ENCODE measurements around the gene PIAS1. TPM values are rescaled to one million over a fixed set of nuclear protein-coding genes. Genes with fewer than 3 reads are reported as not detected.

The PIAS1 gene
- total and polyA plus RNA-seq, 2 donors (not counting 3 experiments of a cell fraction or from before 2014, with no cell fraction given) = 23.7 to 24.2 TPM

DNA sequence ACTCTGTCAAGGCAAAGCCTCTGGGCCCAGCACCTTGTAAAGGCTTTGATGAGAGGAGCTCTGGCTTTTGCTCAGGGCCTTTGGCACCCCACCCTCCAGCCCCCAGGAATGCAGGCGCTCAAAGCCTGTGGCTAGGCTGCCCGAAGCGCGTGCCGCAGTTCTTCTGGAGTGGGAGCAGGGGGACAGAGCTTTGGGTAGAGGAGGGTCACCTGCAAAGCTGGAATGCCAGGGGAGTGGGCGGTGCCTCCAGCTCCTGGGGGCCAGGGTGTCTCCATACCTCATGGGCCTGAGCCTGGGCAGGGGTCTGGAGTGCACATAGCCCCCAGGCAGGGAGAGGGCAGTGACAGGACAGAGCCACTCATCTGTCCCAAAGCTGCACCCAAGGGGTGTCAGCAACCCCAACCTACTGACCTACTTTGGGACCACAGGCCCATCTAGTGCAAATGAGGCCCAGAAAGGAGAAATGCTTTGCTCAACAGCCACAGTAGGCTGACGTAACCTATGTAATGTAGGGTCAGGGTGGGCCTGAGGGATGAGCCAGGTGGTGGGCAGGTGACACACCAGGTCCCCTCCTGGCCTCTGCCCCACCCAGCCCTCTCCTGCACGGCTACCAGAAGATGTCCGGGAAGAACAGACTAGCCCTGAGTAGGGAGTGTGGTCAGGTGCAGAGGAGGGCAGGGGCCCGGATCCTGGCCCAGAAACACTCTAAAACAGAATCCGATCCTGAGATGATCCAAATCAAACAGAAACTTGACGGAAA lies 153.2 kb downstream of the PIAS1 start:
- no peaks in the 10 kb centered on the region for H3K9me3 ChIP-seq (replicated peaks; ENCODE audit: control insufficient read depth, insufficient read depth, low read length)
- H4K20me1 ChIP-seq (replicated peaks; ENCODE audit: control insufficient read depth, extremely low read depth, insufficient read depth, low read length) = no peaks in the 10 kb centered on the region
- ChIA-PET CTCF (interaction anchor here (0.9 kb wide), 1 partner anchor 12 kb away, joined by 7 read pairs; no protein-coding TSS in a partner anchor), POLR2A (no interaction called here)
- H3K4me1 ChIP-seq (ENCODE audit: control insufficient read depth, extremely low read depth, insufficient read depth, low read length) = peaks cover 15% of the 10 kb centered on the region
- no peak for DNase-seq (ENCODE audit: low read depth, low spot score)
- H2AFZ ChIP-seq (ENCODE audit: low read depth, low read length) = no peak overlapping the region
- H3K9ac ChIP-seq (replicated peaks; ENCODE audit: extremely low read depth, insufficient read depth, low read length) = no peak overlapping the region
- H3K27ac ChIP-seq (ENCODE audit: insufficient read depth, low read depth, low read length) = no peak overlapping the region
- H3K4me3 ChIP-seq (replicated peaks in 1 of 3; ENCODE audit: insufficient read depth in 1 of 3, low read depth in 1 of 3, low read length in 3 of 3) = no peak overlapping the region
- FAIRE-seq = no peak
- H3K9me1 ChIP-seq (replicated peaks; ENCODE audit: control insufficient read depth, extremely low read depth, insufficient read depth, low read length) = no peaks in the 10 kb centered on the region
- no peak overlapping the region for H3K4me2 ChIP-seq (ENCODE audit: insufficient read depth, low read length)
- intact Hi-C loops (cut with micrococcal nuclease) = no loop called here
- TSS peak; percentile 20 for BruUV-seq (replicated peaks)
- dilution Hi-C loops (cut with MboI; ENCODE audit: extremely low pct_ligation_motif_present, low sequenced_read_pairs) = no loop called here
- no peaks in the 10 kb centered on the region for H3K36me3 ChIP-seq (ENCODE audit: control insufficient read depth in 2 of 2, extremely low read depth in 1 of 2, insufficient read depth in 2 of 2, low read length in 2 of 2)
- H3K27me3 ChIP-seq (ENCODE audit: control insufficient read depth in 2 of 2, insufficient read depth in 2 of 2, low read length in 2 of 2) = no peaks in the 10 kb centered on the region
- TF ChIP-seq, protein P1, sequence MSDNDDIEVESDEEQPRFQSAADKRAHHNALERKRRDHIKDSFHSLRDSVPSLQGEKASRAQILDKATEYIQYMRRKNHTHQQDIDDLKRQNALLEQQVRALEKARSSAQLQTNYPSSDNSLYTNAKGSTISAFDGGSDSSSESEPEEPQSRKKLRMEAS (IDR thresholded peaks at IDR 0.05; ENCODE audit: insufficient read depth, insufficient read length) = no peak
- no peak for TF ChIP-seq GATA2 (IDR thresholded peaks at IDR 0.05; ENCODE audit: insufficient read depth, insufficient read length, low read depth, low read length)
- TF ChIP-seq, protein P2, sequence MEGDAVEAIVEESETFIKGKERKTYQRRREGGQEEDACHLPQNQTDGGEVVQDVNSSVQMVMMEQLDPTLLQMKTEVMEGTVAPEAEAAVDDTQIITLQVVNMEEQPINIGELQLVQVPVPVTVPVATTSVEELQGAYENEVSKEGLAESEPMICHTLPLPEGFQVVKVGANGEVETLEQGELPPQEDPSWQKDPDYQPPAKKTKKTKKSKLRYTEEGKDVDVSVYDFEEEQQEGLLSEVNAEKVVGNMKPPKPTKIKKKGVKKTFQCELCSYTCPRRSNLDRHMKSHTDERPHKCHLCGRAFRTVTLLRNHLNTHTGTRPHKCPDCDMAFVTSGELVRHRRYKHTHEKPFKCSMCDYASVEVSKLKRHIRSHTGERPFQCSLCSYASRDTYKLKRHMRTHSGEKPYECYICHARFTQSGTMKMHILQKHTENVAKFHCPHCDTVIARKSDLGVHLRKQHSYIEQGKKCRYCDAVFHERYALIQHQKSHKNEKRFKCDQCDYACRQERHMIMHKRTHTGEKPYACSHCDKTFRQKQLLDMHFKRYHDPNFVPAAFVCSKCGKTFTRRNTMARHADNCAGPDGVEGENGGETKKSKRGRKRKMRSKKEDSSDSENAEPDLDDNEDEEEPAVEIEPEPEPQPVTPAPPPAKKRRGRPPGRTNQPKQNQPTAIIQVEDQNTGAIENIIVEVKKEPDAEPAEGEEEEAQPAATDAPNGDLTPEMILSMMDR (IDR thresholded peaks at IDR 0.05; ENCODE audit: extremely low read depth in 1 of 2, insufficient read depth in 1 of 2, low read depth in 1 of 2, low read length in 2 of 2) = no peak
- no peak for TF ChIP-seq JUN (IDR thresholded peaks at IDR 0.05; ENCODE audit: borderline replicate concordance, insufficient read depth, insufficient read length, low read depth)
- no peak for TF ChIP-seq EZH2 (IDR thresholded peaks at IDR 0.05; ENCODE audit: borderline replicate concordance, low read depth, low read length, severe bottlenecking)
- no peak for TF ChIP-seq FOS (IDR thresholded peaks at IDR 0.05; ENCODE audit: borderline replicate concordance, insufficient read depth, low read length)
- TF ChIP-seq MYC (IDR thresholded peaks at IDR 0.05; ENCODE audit: low read depth, low read length) = no peak
- TF ChIP-seq POLR2AphosphoS5 (IDR thresholded peaks at IDR 0.05; ENCODE audit: insufficient read depth, low read depth, low read length) = no peak
- no peak for TF ChIP-seq POLR2A (IDR thresholded peaks at IDR 0.05; ENCODE audit: low read depth, low read length)
- H3K79me2 ChIP-seq (ENCODE audit: control insufficient read depth, insufficient read depth, low read length) = peaks cover 6% of the 10 kb centered on the region

All from endothelial cell of umbilical vein (primary cell).